GM12872 (cell line): Measurements from ENCODE around the gene CECR2.

Experiments
- CTCF ChIP-seq: IDR thresholded peaks from 3 replicates; pipeline ENCODE4 v1.5.1; 2011; ENCODE audit warnings: low read depth, mild to moderate bottlenecking, low read length, moderate library complexity; ENCODE audit not compliant: insufficient read depth

CECR2 gene

GRCh38 chr22:17477391-17477833, 108.2 kb downstream of the CECR2 start:
- no peak for TF ChIP-seq CTCF

GRCh38 chr22:17479135-17479534, 109.9 kb downstream of the CECR2 start:
- no peak for TF ChIP-seq CTCF

- TF ChIP-seq CTCF, result no peak
Observed at GRCh38 chr22:17481424-17481823, 112.2 kb downstream of the CECR2 start.

GRCh38 chr22:17483688-17484372, 114.6 kb downstream of the CECR2 start:
- TF ChIP-seq CTCF, result no peak

GRCh38 chr22:17484608-17485007, 115.3 kb downstream of the CECR2 start:
- TF ChIP-seq CTCF, result no peak

- TF ChIP-seq CTCF, result no peak
Observed at GRCh38 chr22:17486313-17486712, 117.1 kb downstream of the CECR2 start.

- TF ChIP-seq CTCF, result no peak
Observed at GRCh38 chr22:17486719-17487118, 117.5 kb downstream of the CECR2 start.
